Peyer's patch (tissue), 4 donors: Measurements from ENCODE around the gene MCTP1.

Experiments used
- CTCF ChIP-seq, 6 experiments: fragments of 450-650 bp in 4 of 6; fragments of 200-600 bp in 2 of 6; sonication (generic) in 1 of 6; IDR thresholded peaks; one replicate each; pipeline ENCODE4 v1.5.1; 2017 to 2019; ENCODE audit warnings: antibody characterized with exemption in 6 of 6, mild to moderate bottlenecking in 3 of 6, moderate library complexity in 1 of 6
- POLR2A ChIP-seq, 2 donors: fragments of 450-650 bp; IDR thresholded peaks; one replicate each; pipeline ENCODE4 v1.5.1; 2017; ENCODE audit warnings: antibody characterized with exemption in 2 of 2, mild to moderate bottlenecking in 2 of 2, moderate library complexity in 2 of 2

- TF ChIP-seq CTCF (IDR thresholded peaks at IDR 0.05) (no peak), POLR2A (IDR thresholded peaks at IDR 0.05) (no peak)
These were observed 122.5 kb downstream of the MCTP1 start for GRCh38 chr5:95162231-95162992.
